Gastroesophageal sphincter (tissue), 4 donors: ENCODE data around the gene IRF3. TPM values are rescaled to one million over a fixed set of nuclear protein-coding genes. Genes with fewer than 3 reads are reported as not detected.
A peak's percentile ranks its signal among the peaks of the same experiment; 100 is the strongest.
"Not testable (repeated sequence)": the region's sequence is repeated elsewhere in the genome, so short reads cannot be mapped to it uniquely, and the experiment has no call there.

Experiments used
- ATAC-seq: fragments of 150-250 bp; one replicate; pipeline ENCODE4 v1.9.1; 2016; ENCODE audit warnings: mild to moderate bottlenecking, moderate library complexity
- H3K27ac ChIP-seq, 4 donors: fragments of 200-600 bp; sonication (generic) in 3 of 4; 1 replicate in 3 of 4; 2 replicates in 1 of 4; pipeline ENCODE4 v1.5.1; 2016 to 2019
- H3K27me3 ChIP-seq: fragments of 200-600 bp; sonication (generic); one replicate; pipeline ENCODE4 v1.5.1; 2019
- H3K36me3 ChIP-seq, 2 donors: fragments of 200-600 bp; sonication (generic); one replicate each; pipeline ENCODE4 v1.5.1; 2019; ENCODE audit warnings: control low read depth in 1 of 2
- H3K4me1 ChIP-seq, 3 donors: fragments of 200-600 bp; sonication (generic); 1 replicate in 2 of 3; 2 replicates in 1 of 3; pipeline ENCODE4 v1.5.1; 2016 to 2019; ENCODE audit warnings: control low read depth in 2 of 3
- H3K4me3 ChIP-seq, 2 donors: fragments of 200-600 bp; sonication (generic); one replicate each; pipeline ENCODE4 v1.5.1; 2019; ENCODE audit warnings: mild to moderate bottlenecking in 1 of 2, moderate library complexity in 1 of 2
- H3K9me3 ChIP-seq, 3 donors: fragments of 200-600 bp; sonication (generic); one replicate each; pipeline ENCODE4 v1.5.1; 2017 to 2019; ENCODE audit warnings: control low read depth in 2 of 3
- EP300 ChIP-seq: sonication (generic); formaldehyde crosslinking; IDR thresholded peaks from one replicate; pipeline ENCODE4 v1.6.1; 2017; ENCODE audit warnings: antibody characterized with exemption, mild to moderate bottlenecking
- POLR2A ChIP-seq, 2 donors: fragments of 450-650 bp; IDR thresholded peaks; one replicate each; pipeline ENCODE4 v1.6.1; 2017; ENCODE audit warnings: antibody characterized with exemption in 2 of 2, mild to moderate bottlenecking in 2 of 2, moderate library complexity in 1 of 2
- POLR2AphosphoS5 ChIP-seq: sonication (generic); formaldehyde crosslinking; IDR thresholded peaks from one replicate; pipeline ENCODE4 v1.6.1; 2017; ENCODE audit warnings: antibody characterized with exemption
- WGBS, 2 donors: methylation state at CpG; one replicate each; pipeline ENCODE4 v1.1.5; 2018; ENCODE audit warnings: low coverage in 1 of 2; 5-methylcytosine and 5-hydroxymethylcytosine counted together
- total RNA-seq, 4 donors: library from RNA; depleted of rRNA; stranded (reverse); fragments of >200 nt; gene quantifications; one replicate each; pipeline ENCODE4 v1.1.0, GENCODE V29; 2016
- TF ChIP-seq, protein P1 (sequence below), 4 experiments: fragments of 200-600 bp in 2 of 4; fragments of 450-650 bp in 2 of 4; sonication (generic) in 1 of 4; IDR thresholded peaks; one replicate each; pipeline ENCODE4 v1.5.1; 2017 to 2019; ENCODE audit warnings: antibody characterized with exemption in 4 of 4, mild to moderate bottlenecking in 2 of 4, moderate library complexity in 2 of 4

IRF3 gene
- total RNA-seq, 4 donors from 2014 or later = 29.2 to 68.6 (median 39.9) TPM

DNA sequence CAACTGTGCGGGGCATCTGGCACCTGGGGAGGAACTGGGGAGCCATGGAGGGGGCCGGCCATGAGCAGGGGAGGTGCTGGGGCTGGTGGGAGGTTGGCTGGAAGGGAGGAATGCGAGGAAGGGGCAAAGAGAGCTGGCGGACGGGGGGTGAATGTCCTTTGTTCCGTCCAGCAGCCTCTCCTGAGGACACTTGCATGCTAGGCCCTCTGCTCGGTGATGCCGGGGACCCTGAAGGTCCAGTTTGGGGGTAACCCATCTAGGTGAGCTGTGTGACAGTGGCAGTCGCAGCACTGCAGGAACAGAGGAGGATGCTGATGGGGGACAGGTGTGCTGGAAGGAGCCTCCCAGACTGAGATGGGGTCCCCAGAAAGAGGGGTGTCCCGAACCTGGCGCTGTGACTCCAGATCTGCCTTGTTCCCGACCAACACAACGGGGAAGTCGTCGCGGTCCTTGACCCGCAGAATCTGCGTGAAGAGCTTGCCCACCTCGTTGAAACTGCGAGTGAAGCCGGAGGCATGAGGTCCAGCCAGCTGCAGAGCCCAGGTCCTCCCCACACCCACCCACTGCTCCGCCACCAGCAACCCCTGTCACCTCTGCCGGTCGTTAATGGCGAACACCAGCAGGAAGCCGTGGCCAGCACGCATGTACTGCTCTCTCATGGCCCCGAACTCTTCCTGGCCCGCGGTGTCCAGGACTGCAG, 29.3 kb downstream of the IRF3 start:
- ATAC-seq = no peak
- H3K4me3 ChIP-seq = no peak overlapping the region
- H3K36me3 ChIP-seq = peaks cover 0 to 23% of the 10 kb centered on the region in 2 donors
- no peak for TF ChIP-seq POLR2A (IDR thresholded peaks at IDR 0.05)
- no peak for TF ChIP-seq EP300
- TF ChIP-seq, protein P1, sequence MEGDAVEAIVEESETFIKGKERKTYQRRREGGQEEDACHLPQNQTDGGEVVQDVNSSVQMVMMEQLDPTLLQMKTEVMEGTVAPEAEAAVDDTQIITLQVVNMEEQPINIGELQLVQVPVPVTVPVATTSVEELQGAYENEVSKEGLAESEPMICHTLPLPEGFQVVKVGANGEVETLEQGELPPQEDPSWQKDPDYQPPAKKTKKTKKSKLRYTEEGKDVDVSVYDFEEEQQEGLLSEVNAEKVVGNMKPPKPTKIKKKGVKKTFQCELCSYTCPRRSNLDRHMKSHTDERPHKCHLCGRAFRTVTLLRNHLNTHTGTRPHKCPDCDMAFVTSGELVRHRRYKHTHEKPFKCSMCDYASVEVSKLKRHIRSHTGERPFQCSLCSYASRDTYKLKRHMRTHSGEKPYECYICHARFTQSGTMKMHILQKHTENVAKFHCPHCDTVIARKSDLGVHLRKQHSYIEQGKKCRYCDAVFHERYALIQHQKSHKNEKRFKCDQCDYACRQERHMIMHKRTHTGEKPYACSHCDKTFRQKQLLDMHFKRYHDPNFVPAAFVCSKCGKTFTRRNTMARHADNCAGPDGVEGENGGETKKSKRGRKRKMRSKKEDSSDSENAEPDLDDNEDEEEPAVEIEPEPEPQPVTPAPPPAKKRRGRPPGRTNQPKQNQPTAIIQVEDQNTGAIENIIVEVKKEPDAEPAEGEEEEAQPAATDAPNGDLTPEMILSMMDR (IDR thresholded peaks at IDR 0.05) = no peak
- TF ChIP-seq POLR2AphosphoS5 = no peak
- 72 to 85% methylated on average over 4 to 23 of the region's 30 CpGs for WGBS, 2 donors
- peaks cover 0 to 61% (median 11%) of the 10 kb centered on the region in 3 donors for H3K4me1 ChIP-seq
- H3K9me3 ChIP-seq = no peaks in the 10 kb centered on the region
- H3K27ac ChIP-seq = peak overlapping the region in 3 of 4 donors; percentile 44 to 56 (median 48)
- H3K27me3 ChIP-seq = no peaks in the 10 kb centered on the region

DNA sequence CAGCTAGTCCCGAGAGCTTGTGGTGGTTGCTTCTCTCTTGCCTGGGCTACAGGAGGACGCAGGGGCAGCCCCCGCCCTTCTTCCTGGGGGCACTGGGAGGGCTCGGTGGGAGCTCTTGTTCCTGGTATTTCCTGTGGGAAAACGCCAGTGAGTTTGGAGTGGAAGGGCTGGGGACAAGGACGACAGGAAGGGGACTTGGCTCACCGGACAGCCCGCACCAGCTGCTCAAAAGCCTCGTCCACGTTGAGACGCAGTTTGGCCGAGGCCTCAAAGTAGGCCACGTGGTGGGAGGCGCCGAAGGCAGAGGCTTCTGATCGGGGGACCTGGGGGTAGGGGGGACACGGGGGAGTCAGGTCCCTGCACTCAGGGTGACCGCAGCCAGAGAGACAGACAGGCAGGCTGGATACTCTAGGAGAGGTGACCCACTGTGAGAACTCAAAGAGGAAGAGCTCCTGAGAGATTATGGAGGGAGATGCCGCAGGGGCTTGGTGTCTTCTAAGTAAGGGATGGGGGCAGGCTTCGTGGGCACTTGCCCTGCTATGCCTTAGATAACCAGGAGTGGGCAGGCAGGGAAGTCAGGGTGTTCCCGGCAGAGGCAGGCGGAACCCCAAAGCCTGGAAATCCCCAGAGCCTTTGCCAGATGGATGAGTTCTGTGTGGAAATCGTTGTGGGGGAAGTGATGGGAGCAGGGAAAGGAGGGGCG, 30.0 kb downstream of the IRF3 start:
- H3K27ac ChIP-seq = peak overlapping the region in 3 of 4 donors; percentile 44 to 56 (median 48)
- peaks cover 0 to 23% of the 10 kb centered on the region in 2 donors for H3K36me3 ChIP-seq
- H3K27me3 ChIP-seq = no peaks in the 10 kb centered on the region
- no peak overlapping the region for H3K4me3 ChIP-seq
- no peaks in the 10 kb centered on the region for H3K9me3 ChIP-seq
- TF ChIP-seq POLR2A (IDR thresholded peaks at IDR 0.05) (no peak), POLR2AphosphoS5 (no peak), EP300 (no peak)
- TF ChIP-seq, protein P1 (IDR thresholded peaks at IDR 0.05) = no peak
- H3K4me1 ChIP-seq = peaks cover 0 to 61% (median 17%) of the 10 kb centered on the region in 3 donors
- 40 to 70% methylated on average over 2 to 10 of the region's 24 CpGs for WGBS, 2 donors
- ATAC-seq = no peak

DNA sequence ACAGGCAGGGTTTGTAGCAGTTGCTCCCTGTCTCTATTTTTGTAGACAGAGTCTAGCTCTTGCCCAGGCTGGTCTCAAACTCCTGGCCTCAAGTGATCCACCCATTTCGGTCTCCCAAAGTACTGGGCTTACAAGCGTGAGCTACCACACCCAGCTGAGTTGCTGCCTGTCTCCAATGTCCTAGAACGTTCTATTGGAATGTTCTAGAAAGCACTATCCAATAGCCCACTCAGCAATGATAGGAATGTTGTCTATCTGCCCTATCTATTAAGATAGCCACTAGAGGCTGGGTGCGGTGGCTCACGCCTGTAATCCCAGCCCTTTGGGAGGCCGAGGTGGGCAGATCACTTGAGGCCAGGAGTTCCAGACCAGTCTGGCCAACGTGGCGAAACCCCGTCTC, 32.4 kb downstream of the IRF3 start:
- not testable (repeated sequence) for ATAC-seq, H3K27me3 ChIP-seq, H3K4me3 ChIP-seq, H3K9me3 ChIP-seq, H3K27ac ChIP-seq
- H3K4me1 ChIP-seq = peaks cover 0 to 58% (median 18%) of the 10 kb centered on the region in 3 donors
- H3K36me3 ChIP-seq = peaks cover 0 to 23% of the 10 kb centered on the region in 2 donors
- 93% methylated on average over 5 of the region's 9 CpGs; no CpG with 5 or more reads in 1 of the 2 donors for WGBS, 2 donors

DNA sequence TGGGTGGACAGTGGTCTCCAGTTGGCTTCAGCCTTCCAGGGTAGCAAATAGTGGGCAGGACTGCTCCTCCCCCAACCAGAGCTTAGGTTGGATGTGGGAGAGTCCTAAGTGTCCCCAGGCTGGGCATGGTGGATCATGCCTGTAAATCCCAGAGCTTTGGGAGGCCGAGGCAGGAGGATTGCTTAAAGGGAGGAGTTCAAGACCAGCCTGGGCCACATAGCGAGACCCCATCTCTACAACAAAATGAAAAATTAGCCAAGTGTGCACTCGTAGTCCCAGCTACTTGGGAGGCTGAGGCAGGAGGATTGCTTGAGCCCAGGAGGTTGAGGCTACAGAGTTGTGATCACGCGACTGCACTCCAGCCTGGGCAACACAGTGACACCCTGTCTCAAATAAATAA, 33.1 kb downstream of the IRF3 start:
- no peak for ATAC-seq
- Histone ChIP-seq H3K27ac (no peak overlapping the region), H3K4me1 (peaks cover 0 to 51% (median 13%) of the 10 kb centered on the region in 3 donors), H3K9me3 (no peaks in the 10 kb centered on the region), H3K4me3 (no peak overlapping the region), H3K27me3 (no peaks in the 10 kb centered on the region), H3K36me3 (peaks cover 0 to 26% of the 10 kb centered on the region in 2 donors)
- WGBS, 2 donors = 96 to 100% methylated on average over 3 to 4 of the region's 5 CpGs
- TF ChIP-seq, protein P1 (IDR thresholded peaks at IDR 0.05) = no peak
- TF ChIP-seq EP300 (no peak), POLR2A (IDR thresholded peaks at IDR 0.05) (no peak), POLR2AphosphoS5 (no peak)

DNA sequence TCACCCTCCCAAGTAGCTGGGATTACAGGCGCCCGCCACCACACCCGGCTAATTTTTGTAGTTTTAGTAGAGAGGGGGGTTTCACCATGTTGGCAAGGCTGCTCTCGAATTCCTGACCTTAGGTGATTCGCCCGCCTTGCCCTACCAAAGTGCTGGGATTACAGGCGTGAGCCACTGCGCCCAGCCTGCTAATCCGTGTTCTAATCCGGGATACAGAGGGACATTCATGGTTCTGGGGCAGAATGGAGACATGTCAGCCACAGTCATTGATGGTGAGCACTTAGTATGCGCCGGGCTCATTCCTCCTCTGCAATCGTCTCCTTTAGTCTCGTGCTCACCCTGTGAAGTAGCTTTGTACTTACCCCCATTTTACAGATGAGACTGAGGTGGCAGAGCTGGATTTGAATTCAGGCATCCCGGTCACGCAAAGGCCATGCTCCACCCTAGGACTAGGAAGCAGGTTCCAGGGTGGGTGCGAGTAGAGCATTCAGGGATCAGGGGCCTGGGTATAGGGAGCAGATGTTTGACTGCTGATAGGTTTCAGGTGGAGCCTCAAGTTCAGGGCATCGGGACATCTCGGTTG, 34.0 kb downstream of the IRF3 start:
- H3K4me1 ChIP-seq = peaks cover 0 to 43% (median 10%) of the 10 kb centered on the region in 3 donors
- H3K27ac ChIP-seq = peak overlapping the region in 1 of 4 donors; percentile 10
- TF ChIP-seq, protein P1 (IDR thresholded peaks at IDR 0.05) = no peak
- TF ChIP-seq EP300 (no peak), POLR2AphosphoS5 (no peak), POLR2A (IDR thresholded peaks at IDR 0.05) (no peak)
- H3K9me3 ChIP-seq = no peaks in the 10 kb centered on the region
- WGBS, 2 donors = 58 to 90% methylated on average over 2 to 5 of the region's 19 CpGs
- H3K36me3 ChIP-seq = peaks cover 0 to 32% of the 10 kb centered on the region in 2 donors
- H3K27me3 ChIP-seq = no peaks in the 10 kb centered on the region
- no peak for ATAC-seq
- H3K4me3 ChIP-seq = no peak overlapping the region
